Tibial nerve (tissue), 4 donors: ENCODE data around the gene CARS2.

Source experiments
- EP300 ChIP-seq, 2 donors: sonication (generic); formaldehyde crosslinking; IDR thresholded peaks; one replicate each; pipeline ENCODE4 v1.6.1; 2017; ENCODE audit warnings: antibody characterized with exemption in 2 of 2, mild to moderate bottlenecking in 1 of 2
- POLR2A ChIP-seq, 2 donors: fragments of 450-650 bp; IDR thresholded peaks; one replicate each; pipeline ENCODE4 v1.6.1; 2017; ENCODE audit warnings: antibody characterized with exemption in 2 of 2, mild to moderate bottlenecking in 2 of 2, moderate library complexity in 2 of 2
- TF ChIP-seq, protein P1 (sequence below), 5 experiments: fragments of 200-600 bp in 3 of 5; fragments of 450-650 bp in 2 of 5; sonication (generic) in 3 of 5; IDR thresholded peaks; one replicate each; pipeline ENCODE4 v1.5.1; 2016 to 2019; ENCODE audit warnings: antibody characterized with exemption in 5 of 5, mild to moderate bottlenecking in 3 of 5, moderate library complexity in 2 of 5

DNA sequence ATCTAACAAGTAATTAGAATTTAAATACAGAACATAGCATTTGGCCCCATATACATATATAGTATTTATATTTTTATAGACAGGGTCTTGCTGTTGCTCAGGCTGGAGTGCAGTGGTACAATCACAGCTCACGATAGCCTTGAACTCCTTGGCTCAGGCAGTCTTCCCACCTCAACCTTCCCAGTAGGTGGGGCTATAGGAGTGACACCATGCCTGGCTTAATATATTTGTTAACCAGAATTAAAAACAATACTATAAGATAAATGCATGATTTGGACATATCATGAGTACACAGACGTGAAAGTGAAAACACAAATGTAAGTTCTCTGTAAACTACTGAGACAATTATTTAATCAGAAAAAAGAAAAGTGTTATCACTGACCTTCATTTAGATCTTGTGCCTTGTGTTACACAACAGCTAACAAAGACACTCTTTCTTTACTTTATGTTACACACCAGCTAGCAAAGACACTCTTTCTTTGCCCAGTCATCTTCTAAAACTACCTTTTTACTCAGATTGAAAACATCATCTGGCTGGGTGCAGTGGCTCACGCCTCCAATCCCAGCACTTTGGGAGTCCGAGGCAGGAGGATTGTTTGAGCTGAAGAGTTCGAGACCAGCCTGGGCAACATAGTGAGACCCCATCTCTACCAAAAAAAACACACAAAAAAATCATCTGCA, 22.6 kb downstream of the CARS2 start:
- TF ChIP-seq, protein P1, sequence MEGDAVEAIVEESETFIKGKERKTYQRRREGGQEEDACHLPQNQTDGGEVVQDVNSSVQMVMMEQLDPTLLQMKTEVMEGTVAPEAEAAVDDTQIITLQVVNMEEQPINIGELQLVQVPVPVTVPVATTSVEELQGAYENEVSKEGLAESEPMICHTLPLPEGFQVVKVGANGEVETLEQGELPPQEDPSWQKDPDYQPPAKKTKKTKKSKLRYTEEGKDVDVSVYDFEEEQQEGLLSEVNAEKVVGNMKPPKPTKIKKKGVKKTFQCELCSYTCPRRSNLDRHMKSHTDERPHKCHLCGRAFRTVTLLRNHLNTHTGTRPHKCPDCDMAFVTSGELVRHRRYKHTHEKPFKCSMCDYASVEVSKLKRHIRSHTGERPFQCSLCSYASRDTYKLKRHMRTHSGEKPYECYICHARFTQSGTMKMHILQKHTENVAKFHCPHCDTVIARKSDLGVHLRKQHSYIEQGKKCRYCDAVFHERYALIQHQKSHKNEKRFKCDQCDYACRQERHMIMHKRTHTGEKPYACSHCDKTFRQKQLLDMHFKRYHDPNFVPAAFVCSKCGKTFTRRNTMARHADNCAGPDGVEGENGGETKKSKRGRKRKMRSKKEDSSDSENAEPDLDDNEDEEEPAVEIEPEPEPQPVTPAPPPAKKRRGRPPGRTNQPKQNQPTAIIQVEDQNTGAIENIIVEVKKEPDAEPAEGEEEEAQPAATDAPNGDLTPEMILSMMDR (IDR thresholded peaks at IDR 0.05): peak in 2 of 5 experiments; percentile 27 to 50
- TF ChIP-seq POLR2A (IDR thresholded peaks at IDR 0.05): no peak
- TF ChIP-seq EP300 (IDR thresholded peaks at IDR 0.05): no peak
